H1 (cell line): ENCODE data around the gene AMY1B.
"Not testable (repeated sequence)": the region's sequence is repeated elsewhere in the genome, so short reads cannot be mapped to it uniquely, and the experiment has no call there.

Experiments
- CBX8 ChIP-seq: fragments of 300-800, 300-1000 bp; sonication (generic); IDR thresholded peaks from 2 replicates; pipeline ENCODE4 v1.7.1; 2016; ENCODE audit warnings: low read depth, low read length, borderline replicate concordance
- CREB1 ChIP-seq: IDR thresholded peaks from 2 replicates; pipeline ENCODE4 v1.6.1; 2012; ENCODE audit warnings: inconsistent platforms
- CTCF ChIP-seq, 3 experiments: IDR thresholded peaks; 1 replicate in 2 of 3; 2 replicates in 1 of 3; pipeline versions ENCODE4 v1.5.1 to v1.6.1; 2011; ENCODE audit warnings: low read length in 3 of 3, mild to moderate bottlenecking in 3 of 3, inconsistent platforms in 2 of 3, low read depth in 1 of 3, moderate library complexity in 1 of 3; ENCODE audit not compliant: insufficient read depth in 1 of 3; ENCODE audit errors: control extremely low read depth in 1 of 3
- EP300 ChIP-seq, 2 experiments: IDR thresholded peaks; 1 replicate in 1 of 2; 2 replicates in 1 of 2; pipeline ENCODE4 v1.6.1; 2011 to 2012; ENCODE audit warnings: low read depth in 2 of 2, low read length in 2 of 2, mild to moderate bottlenecking in 2 of 2, borderline replicate concordance in 1 of 2, inconsistent platforms in 1 of 2, moderate library complexity in 1 of 2
- EZH2 ChIP-seq: fragments of 200-600 bp; sonication (generic); IDR thresholded peaks from 2 replicates; pipeline ENCODE4 v1.7.1; 2012; ENCODE audit warnings: low read depth, mild to moderate bottlenecking, moderate library complexity, low read length, inconsistent platforms; ENCODE audit not compliant: severe bottlenecking
- HDAC2 ChIP-seq, 2 experiments: fragments of 300-600 bp in 1 of 2; sonication (generic) in 1 of 2; IDR thresholded peaks; 2 replicates each; pipeline ENCODE4 v1.6.1; 2011 to 2012; ENCODE audit warnings: low read depth in 2 of 2, low read length in 2 of 2, mild to moderate bottlenecking in 2 of 2, moderate library complexity in 2 of 2, borderline replicate concordance in 1 of 2, inconsistent platforms in 1 of 2
- POLR2A ChIP-seq, 2 experiments: IDR thresholded peaks; 1 replicate in 1 of 2; 2 replicates in 1 of 2; pipeline ENCODE4 v1.6.1; 2011; ENCODE audit warnings: low read depth in 2 of 2, low read length in 2 of 2, mild to moderate bottlenecking in 2 of 2; ENCODE audit errors: control extremely low read depth in 1 of 2
- POLR2AphosphoS5 ChIP-seq: IDR thresholded peaks from 2 replicates; pipeline ENCODE4 v1.6.1; 2011; ENCODE audit warnings: low read depth, low read length
- RAD21 ChIP-seq, 2 experiments: IDR thresholded peaks in 1 of 2; conservative IDR thresholded peaks in 1 of 2; 2 replicates each; pipeline ENCODE4 v1.6.1; 2011; ENCODE audit warnings: low read depth in 2 of 2, low read length in 2 of 2, improper control_type of control experiment in 1 of 2, inconsistent platforms in 1 of 2, mild to moderate bottlenecking in 1 of 2, moderate library complexity in 1 of 2
- SAP30 ChIP-seq: fragments of 300-600 bp; sonication (generic); IDR thresholded peaks from 2 replicates; pipeline ENCODE4 v1.7.1; 2012; ENCODE audit warnings: low read length, moderate library complexity, mild to moderate bottlenecking, inconsistent platforms; ENCODE audit not compliant: insufficient read depth, insufficient replicate concordance
- TCF12 ChIP-seq: IDR thresholded peaks from 2 replicates; pipeline ENCODE4 v1.6.1; 2011; ENCODE audit warnings: low read depth, mild to moderate bottlenecking, low read length
- ZNF274 ChIP-seq: IDR thresholded peaks from 2 replicates; pipeline ENCODE4 v1.7.0; 2012; ENCODE audit warnings: low read length, borderline replicate concordance; ENCODE audit errors: extremely low read depth

- TF ChIP-seq EP300 (IDR thresholded peaks at IDR 0.05; ENCODE audit: borderline replicate concordance in 1 of 2, low read depth in 2 of 2, low read length in 2 of 2); EZH2; CREB1; SAP30; CTCF (IDR thresholded peaks at IDR 0.05; ENCODE audit: control extremely low read depth in 1 of 3, insufficient read depth in 1 of 3, low read depth in 1 of 3, low read length in 3 of 3); ZNF274; POLR2A (IDR thresholded peaks at IDR 0.05; ENCODE audit: control extremely low read depth in 1 of 2, low read depth in 2 of 2, low read length in 2 of 2); CBX8; RAD21 (IDR thresholded peaks at IDR 0.05 in 1 of 2, conservative IDR thresholded peaks at IDR 0.05 in 1 of 2; ENCODE audit: low read depth in 2 of 2, low read length in 2 of 2); HDAC2 (IDR thresholded peaks at IDR 0.05; ENCODE audit: borderline replicate concordance in 1 of 2, low read depth in 2 of 2, low read length in 2 of 2); TCF12; POLR2AphosphoS5: not testable (repeated sequence)
Measured at GRCh38 chr1:103721473-103721872, 25.5 kb upstream of the AMY1B start.
